B cell (primary cell): ENCODE results near the gene NFATC1. TPM values are rescaled to one million over a fixed set of nuclear protein-coding genes. Genes with fewer than 3 reads are reported as not detected.

Experiments used
- ATAC-seq: fragments of 200-7000 bp; cut with Tn5 transposase; one replicate; pipeline ENCODE4 v1.10.0; 2021; ENCODE audit warnings: low read depth, mild to moderate bottlenecking, moderate number of reproducible peaks, moderate library complexity
- CTCF ChIA-PET: fragments of 350-600 bp; sonication (Branson Sonifier 250); formaldehyde crosslinking; loops from one replicate; lab custom pipeline; 2021; ENCODE audit warnings: antibody characterized with exemption, inconsistent platforms; lab: Charles Lee
- POLR2A ChIA-PET: fragments of 350-600 bp; sonication (Branson Sonifier 250); formaldehyde crosslinking; loops from one replicate; lab custom pipeline; 2021; ENCODE audit warnings: antibody characterized with exemption; lab: Charles Lee
- DNase-seq: peaks from one replicate; pipeline ENCODE4 v3.0.0; 2013
- H2AFZ ChIP-seq: 2 replicates; pipeline ENCODE4 v1.6.1; 2012; ENCODE audit warnings: mild to moderate bottlenecking, low read depth, low read length; ENCODE audit not compliant: insufficient read depth, poor library complexity, severe bottlenecking
- H3K27ac ChIP-seq, 2 donors: 1 replicate in 1 of 2; 2 replicates in 1 of 2; pipeline ENCODE4 v1.5.1; 2012 to 2013; ENCODE audit warnings: low read length in 2 of 2, mild to moderate bottlenecking in 2 of 2, moderate library complexity in 1 of 2
- H3K27me3 ChIP-seq, 4 experiments: fragments of 200-600 bp in 1 of 4; sonication (generic) in 1 of 4; replicated peaks in 1 of 4; 1 replicate in 2 of 4; 2 replicates in 2 of 4; pipeline versions ENCODE4 v1.6.1 to v1.7.0; 2013 to 2016; ENCODE audit warnings: low read length in 3 of 4, mild to moderate bottlenecking in 2 of 4, mixed read lengths in 1 of 4, moderate library complexity in 1 of 4; ENCODE audit not compliant: insufficient read depth in 4 of 4, control insufficient read depth in 3 of 4; ENCODE audit errors: control extremely low read depth in 1 of 4
- H3K36me3 ChIP-seq, 2 experiments: replicated peaks in 1 of 2; 1 replicate in 1 of 2; 2 replicates in 1 of 2; pipeline versions ENCODE4 v1.6.1 to v1.7.1; 2013; ENCODE audit warnings: low read length in 1 of 2; ENCODE audit not compliant: insufficient read depth in 2 of 2, control insufficient read depth in 1 of 2; ENCODE audit errors: control extremely low read depth in 1 of 2, extremely low read depth in 1 of 2
- H3K4me1 ChIP-seq, 2 donors: fragments of 200-600 bp in 1 of 2; sonication (generic) in 1 of 2; 1 replicate in 1 of 2; 2 replicates in 1 of 2; pipeline versions ENCODE4 v1.5.1 to v1.6.1; 2013 to 2017; ENCODE audit warnings: low read length in 2 of 2; ENCODE audit not compliant: control insufficient read depth in 2 of 2, insufficient read depth in 2 of 2
- H3K4me2 ChIP-seq: replicated peaks from 2 replicates; pipeline ENCODE3; 2012; ENCODE audit warnings: mild to moderate bottlenecking, low read depth, low read length; ENCODE audit not compliant: poor library complexity, severe bottlenecking
- H3K4me3 ChIP-seq, 5 experiments: fragments of 200-600 bp in 1 of 5; sonication (generic) in 1 of 5; 1 replicate in 3 of 5; 2 replicates in 2 of 5; pipeline versions ENCODE4 v1.5.1 to v1.7.0; 2011 to 2016; ENCODE audit warnings: low read length in 4 of 5, mild to moderate bottlenecking in 4 of 5, low read depth in 2 of 5, control low read depth in 1 of 5, moderate library complexity in 1 of 5; ENCODE audit not compliant: insufficient read depth in 1 of 5; ENCODE audit errors: control extremely low read depth in 1 of 5, extremely low read depth in 1 of 5
- H3K79me2 ChIP-seq: fragments of 200-600 bp; sonication (generic); one replicate; pipeline ENCODE4 v1.6.0; 2016; ENCODE audit warnings: low read length; ENCODE audit not compliant: control insufficient read depth, insufficient read depth
- H3K9ac ChIP-seq: fragments of 200-600 bp; sonication (generic); 2 replicates; pipeline ENCODE4 v1.6.1; 2017; ENCODE audit warnings: mild to moderate bottlenecking, low read length, moderate library complexity
- H3K9me3 ChIP-seq, 3 donors: one replicate each; pipeline versions ENCODE4 v1.6.1 to v1.7.1; 2013; ENCODE audit warnings: low read length in 2 of 3; ENCODE audit not compliant: control insufficient read depth in 2 of 3, insufficient read depth in 1 of 3; ENCODE audit errors: control extremely low read depth in 1 of 3
- H4K20me1 ChIP-seq: 2 replicates; pipeline ENCODE4 v1.6.0; 2012; ENCODE audit warnings: mild to moderate bottlenecking, low read length; ENCODE audit not compliant: insufficient read depth, control insufficient read depth, poor library complexity, severe bottlenecking
- H3K27ac Mint-ChIP-seq: one replicate; pipeline ENCODE4 v1.8.0; 2021; ENCODE audit warnings: mixed read lengths
- H3K27me3 Mint-ChIP-seq: one replicate; pipeline ENCODE4 v1.8.0; 2021; ENCODE audit warnings: mixed read lengths
- H3K4me1 Mint-ChIP-seq: one replicate; pipeline ENCODE4 v1.8.0; 2021; ENCODE audit warnings: mixed read lengths
- H3K4me3 Mint-ChIP-seq: one replicate; pipeline ENCODE4 v1.8.0; 2021; ENCODE audit warnings: mixed read lengths
- H3K9me3 Mint-ChIP-seq: one replicate; pipeline ENCODE4 v1.8.0; 2022; ENCODE audit warnings: mixed read lengths; ENCODE audit not compliant: insufficient read depth
- EZH2 ChIP-seq: IDR thresholded peaks from 2 replicates; pipeline ENCODE4 v1.6.1; 2012; ENCODE audit warnings: borderline replicate concordance, low read depth, mild to moderate bottlenecking, moderate library complexity, low read length; ENCODE audit not compliant: insufficient read depth, poor library complexity, severe bottlenecking
- WGBS: methylation state at CpG from one replicate; pipeline ENCODE4 v1.1.5; 2013; ENCODE audit warnings: missing lambda C conversion rate; ENCODE audit not compliant: insufficient coverage; 5-methylcytosine and 5-hydroxymethylcytosine counted together
- intact Hi-C: fragments of 100-400 bp; cut with micrococcal nuclease; formaldehyde crosslinking; loops from one replicate; pipeline ENCODE4 v1.10.0; 2022
- polyA plus RNA-seq: library from polyadenylated mRNA; depleted of rRNA; stranded (reverse); fragments of >200 nt; gene quantifications from 2 replicates; pipeline ENCODE4 v1.2.3, GENCODE V29; 2012
- total RNA-seq, 2 donors: library from RNA; stranded (reverse); fragments of 120-200 nt in 1 of 2; gene quantifications; 1 replicate in 1 of 2; 2 replicates in 1 of 2; pipeline versions ENCODE4 v1.2.3 to v1.2.4, GENCODE V29; 2013 to 2022
- TF ChIP-seq, protein P1 (sequence below): fragments of 200-600 bp; IDR thresholded peaks from one replicate; pipeline ENCODE4 v1.8.0; 2022; ENCODE audit warnings: antibody characterized with exemption, mild to moderate bottlenecking

The NFATC1 gene
- total and polyA plus RNA-seq, 2 donors (not counting 1 experiment from before 2014, with no cell fraction given) = 32.2 to 108 TPM

DNA sequence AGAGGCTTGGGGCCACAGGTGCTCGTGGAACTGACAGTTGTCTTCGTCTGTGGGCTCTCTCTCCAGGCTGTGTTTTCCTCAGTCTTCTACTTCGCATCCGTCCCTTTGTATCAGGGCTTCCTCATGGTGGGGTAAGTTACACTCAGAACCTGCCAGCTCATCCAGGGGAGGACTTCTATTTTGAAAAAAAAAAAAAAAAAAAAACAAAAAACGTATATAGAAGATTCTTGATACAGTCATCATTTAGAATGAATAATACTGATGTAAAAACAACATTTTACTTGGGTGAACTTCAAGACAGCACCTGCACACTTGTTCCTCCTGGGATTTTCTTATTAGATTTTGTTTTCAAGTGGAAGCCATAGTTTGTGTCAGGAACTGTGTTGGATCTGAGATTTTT is 47.7 kb upstream of the NFATC1 start:
- Mint-ChIP-seq H3K27ac (no peak overlapping the region), H3K27me3 (no peaks in the 10 kb centered on the region), H3K9me3 (no peaks in the 10 kb centered on the region), H3K4me1 (no peaks in the 10 kb centered on the region), H3K4me3 (no peak overlapping the region)
- CTCF ChIA-PET = no interaction called here
- no peaks in the 10 kb centered on the region for H3K4me1 ChIP-seq
- H3K9me3 ChIP-seq = no peaks in the 10 kb centered on the region
- H3K4me2 ChIP-seq = no peak overlapping the region
- H4K20me1 ChIP-seq = no peaks in the 10 kb centered on the region
- H3K79me2 ChIP-seq = no peaks in the 10 kb centered on the region
- 96% methylated on average over 3 of the region's 5 CpGs for WGBS
- no peak overlapping the region for H3K4me3 ChIP-seq
- intact Hi-C loops = no loop called here
- no peak overlapping the region for H2AFZ ChIP-seq
- H3K9ac ChIP-seq = no peak overlapping the region
- no peak overlapping the region for H3K27ac ChIP-seq
- no peak for TF ChIP-seq EZH2
- TF ChIP-seq, protein P1, sequence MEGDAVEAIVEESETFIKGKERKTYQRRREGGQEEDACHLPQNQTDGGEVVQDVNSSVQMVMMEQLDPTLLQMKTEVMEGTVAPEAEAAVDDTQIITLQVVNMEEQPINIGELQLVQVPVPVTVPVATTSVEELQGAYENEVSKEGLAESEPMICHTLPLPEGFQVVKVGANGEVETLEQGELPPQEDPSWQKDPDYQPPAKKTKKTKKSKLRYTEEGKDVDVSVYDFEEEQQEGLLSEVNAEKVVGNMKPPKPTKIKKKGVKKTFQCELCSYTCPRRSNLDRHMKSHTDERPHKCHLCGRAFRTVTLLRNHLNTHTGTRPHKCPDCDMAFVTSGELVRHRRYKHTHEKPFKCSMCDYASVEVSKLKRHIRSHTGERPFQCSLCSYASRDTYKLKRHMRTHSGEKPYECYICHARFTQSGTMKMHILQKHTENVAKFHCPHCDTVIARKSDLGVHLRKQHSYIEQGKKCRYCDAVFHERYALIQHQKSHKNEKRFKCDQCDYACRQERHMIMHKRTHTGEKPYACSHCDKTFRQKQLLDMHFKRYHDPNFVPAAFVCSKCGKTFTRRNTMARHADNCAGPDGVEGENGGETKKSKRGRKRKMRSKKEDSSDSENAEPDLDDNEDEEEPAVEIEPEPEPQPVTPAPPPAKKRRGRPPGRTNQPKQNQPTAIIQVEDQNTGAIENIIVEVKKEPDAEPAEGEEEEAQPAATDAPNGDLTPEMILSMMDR = no peak
- ATAC-seq = no peak
- POLR2A ChIA-PET = no interaction called here
- no peak for DNase-seq
- H3K27me3 ChIP-seq = no peaks in the 10 kb centered on the region
- peaks cover 0 to 61% of the 10 kb centered on the region in 2 experiments for H3K36me3 ChIP-seq

DNA sequence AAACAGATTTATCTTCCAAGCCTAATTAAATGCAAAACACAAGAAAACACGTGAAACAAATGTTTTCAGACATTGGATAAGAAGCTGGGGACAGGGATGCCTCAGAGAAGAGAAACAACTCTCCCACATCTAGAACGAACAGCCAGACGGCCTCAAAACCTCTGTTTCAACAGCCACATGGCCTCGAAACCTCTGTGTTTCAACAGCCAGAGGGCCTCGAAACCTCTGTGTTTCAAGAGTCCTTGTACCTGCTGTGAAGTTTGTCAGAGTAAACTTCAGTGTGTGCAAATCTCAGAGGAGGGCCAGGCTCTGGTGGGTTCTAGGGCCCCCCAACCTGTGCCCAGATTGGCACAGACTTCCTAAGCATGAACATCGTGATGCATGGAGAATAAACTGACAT is 43.3 kb upstream of the NFATC1 start:
- DNase-seq = no peak

More for the DNA sequence above, 43.3 kb upstream of the NFATC1 start:
- no peak overlapping the region for H3K4me3 Mint-ChIP-seq
- Histone ChIP-seq H3K36me3 (peaks cover 0 to 24% of the 10 kb centered on the region in 2 experiments), H3K27me3 (no peaks in the 10 kb centered on the region), H3K27ac (no peak overlapping the region), H3K4me2 (no peak overlapping the region), H3K9me3 (no peaks in the 10 kb centered on the region), H3K79me2 (no peaks in the 10 kb centered on the region), H3K4me1 (peaks cover 0 to 9% of the 10 kb centered on the region in 2 donors), H2AFZ (no peak overlapping the region), H4K20me1 (no peaks in the 10 kb centered on the region), H3K9ac (no peak overlapping the region), H3K4me3 (no peak overlapping the region)
- H3K27me3 Mint-ChIP-seq = no peaks in the 10 kb centered on the region
- ATAC-seq = no peak
- POLR2A ChIA-PET = no interaction called here
- CTCF ChIA-PET = no interaction called here
- intact Hi-C loops = no loop called here
- TF ChIP-seq, protein P1 = no peak
- TF ChIP-seq EZH2 = no peak
- H3K27ac Mint-ChIP-seq = no peak overlapping the region
- 96% methylated on average over 4 of the region's 6 CpGs for WGBS
- no peaks in the 10 kb centered on the region for H3K9me3 Mint-ChIP-seq
- peaks cover 15% of the 10 kb centered on the region for H3K4me1 Mint-ChIP-seq
